Right cardiac atrium (tissue), 5 donors: ENCODE data around the gene SIGLEC1. TPM values are rescaled to one million over a fixed set of nuclear protein-coding genes. Genes with fewer than 3 reads are reported as not detected.

Experiments
- ATAC-seq, 2 donors: fragments of 200-7000 bp; cut with Tn5 transposase; one replicate each; pipeline versions ENCODE4 v1.8.0 to v1.9.1; 2020; ENCODE audit warnings: moderate library complexity in 2 of 2, mild to moderate bottlenecking in 1 of 2
- DNase-seq, 3 donors: peaks; one replicate each; pipeline ENCODE4 v3.0.0-alpha.2; 2020
- H3K27ac ChIP-seq: one replicate; pipeline ENCODE4 v1.5.1; 2013; ENCODE audit warnings: mild to moderate bottlenecking, low read length, control low read depth, moderate library complexity
- H3K27me3 ChIP-seq: one replicate; pipeline ENCODE4 v1.6.1; 2013; ENCODE audit not compliant: control insufficient read depth, insufficient read depth
- H3K4me1 ChIP-seq: one replicate; pipeline ENCODE4 v1.6.1; 2013; ENCODE audit warnings: low read length; ENCODE audit not compliant: control insufficient read depth, insufficient read depth
- H3K4me3 ChIP-seq: one replicate; pipeline ENCODE4 v1.5.1; 2013; ENCODE audit warnings: low read length, control low read depth
- H3K9me3 ChIP-seq: one replicate; pipeline ENCODE4 v1.6.1; 2013; ENCODE audit warnings: low read length; ENCODE audit not compliant: control insufficient read depth
- WGBS: extraction: QIAGEN DNeasy Blood & Tissue Kit; methylation state at CpG from one replicate; pipeline ENCODE4 v1.1.7; 2013; 5-methylcytosine and 5-hydroxymethylcytosine counted together
- intact Hi-C, 4 donors: fragments of 100-400 bp; cut with DNase I; formaldehyde crosslinking; loops; one replicate each; pipeline versions ENCODE4 v1.11.0 to v1.14.0; 2022 to 2023
- polyA plus RNA-seq: library from polyadenylated mRNA; stranded (reverse); fragments of 200-250 nt; gene quantifications from one replicate; pipeline ENCODE4 v1.2.3, GENCODE V29; 2013
- total RNA-seq, 4 donors: library from RNA; stranded (reverse); fragmentation: NEBNext Ultra II Directional; extraction: Animal tissue kit (Norgen Biotek cat#: 25700); gene quantifications; one replicate each; pipeline ENCODE4 v1.2.1, GENCODE V29; 2021
- donor health status: healthy with polysubstance abuse.
- donor health status: DM: no; HTN: yes; CAD: no.
- donor health status: DM: no; HTN: no; CAD: no.
- donor health status: DM: no; HTN: yes; CAD: no; lungs with severe emphysema.
- donor health status: DM: yes; HTN: yes; CAD: no.

SIGLEC1 gene
- total and polyA plus RNA-seq, 5 donors = 4.2 to 12.3 (median 8.5) TPM

GRCh38 chr20:3696745-3697587 lies 15.4 kb downstream of the SIGLEC1 start:
- Histone ChIP-seq H3K4me3 (no peak overlapping the region), H3K27ac (no peak overlapping the region), H3K9me3 (no peaks in the 10 kb centered on the region), H3K27me3 (no peaks in the 10 kb centered on the region), H3K4me1 (no peaks in the 10 kb centered on the region)
- DNase-seq (no peak), ATAC-seq (no peak)
- WGBS = 89% methylated on average over 15 of the region's 15 CpGs
- intact Hi-C loops = no loop called here

DNA sequence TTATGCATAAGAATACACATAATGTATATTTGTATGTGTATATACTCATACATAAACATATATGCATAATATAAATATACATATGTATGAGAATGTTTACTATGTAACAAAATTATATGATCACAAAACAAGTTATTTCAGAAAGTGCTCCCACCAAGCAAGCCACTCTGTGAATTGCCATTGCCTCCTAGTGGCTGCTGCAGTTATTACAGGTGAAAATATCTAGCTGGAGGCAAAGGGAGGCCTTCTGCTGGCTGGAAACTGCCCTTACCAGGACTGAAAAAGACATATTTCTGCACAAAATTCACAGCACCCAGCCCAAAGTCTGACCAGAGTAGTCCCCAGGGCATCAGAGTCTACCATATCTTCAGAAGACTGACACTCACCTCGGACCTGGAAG lies 16.2 kb downstream of the SIGLEC1 start:
- intact Hi-C loops = no loop called here
- H3K27ac ChIP-seq = no peak overlapping the region
- no peaks in the 10 kb centered on the region for H3K4me1 ChIP-seq
- ATAC-seq (no peak), DNase-seq (no peak)
- H3K4me3 ChIP-seq = no peak overlapping the region
- WGBS = 95% methylated on average over 1 of the region's 1 CpG
- H3K27me3 ChIP-seq = no peaks in the 10 kb centered on the region
- no peaks in the 10 kb centered on the region for H3K9me3 ChIP-seq

DNA sequence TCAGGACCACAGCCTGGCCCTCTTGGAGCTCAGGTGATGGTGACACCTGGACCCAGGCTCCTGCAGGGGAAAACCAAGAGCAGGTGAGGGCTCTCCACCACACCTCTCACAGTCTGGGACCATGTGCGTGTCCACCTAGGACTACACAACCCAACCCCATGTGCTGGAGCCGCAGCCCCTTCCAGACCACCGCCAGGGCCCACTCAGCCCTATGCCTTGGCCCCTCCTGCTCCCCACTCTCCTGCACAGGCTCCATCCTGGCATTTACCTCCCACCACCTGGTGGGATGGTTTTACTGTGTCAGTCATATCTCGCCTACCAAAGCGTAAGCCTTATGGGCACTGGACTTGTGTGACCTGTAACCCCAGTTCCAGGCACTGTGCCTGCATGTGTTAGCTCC lies 17.5 kb downstream of the SIGLEC1 start:
- intact Hi-C loops = no loop called here
- H3K4me3 ChIP-seq = no peak overlapping the region
- 96% methylated on average over 5 of the region's 5 CpGs for WGBS
- H3K27ac ChIP-seq = no peak overlapping the region
- ATAC-seq = no peak
- peak in 1 of 3 donors; percentile 38 for DNase-seq
- H3K4me1 ChIP-seq = no peaks in the 10 kb centered on the region
- H3K9me3 ChIP-seq = no peaks in the 10 kb centered on the region
- H3K27me3 ChIP-seq = no peaks in the 10 kb centered on the region

DNA sequence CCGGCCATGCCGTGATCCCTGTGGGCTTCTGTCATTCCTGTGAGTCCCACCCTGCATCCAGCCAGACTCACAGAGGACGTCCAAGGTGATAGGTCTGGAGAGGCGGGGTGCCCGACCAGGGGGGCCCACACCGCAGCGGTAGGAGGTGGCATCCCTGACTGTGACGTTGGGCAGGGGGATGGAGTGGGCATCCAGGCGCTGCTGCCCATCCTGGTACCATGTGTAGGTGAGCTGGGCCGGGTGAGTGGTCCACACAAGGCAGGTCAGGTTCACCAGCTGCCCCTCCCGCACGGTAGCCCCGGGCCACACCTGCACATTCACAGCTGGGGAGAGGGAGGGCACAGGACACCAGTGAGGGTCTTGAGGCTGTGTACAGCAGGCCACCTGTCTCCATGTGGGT lies 19.0 kb downstream of the SIGLEC1 start:
- DNase-seq = peak in 1 of 3 donors; percentile 42

DNA sequence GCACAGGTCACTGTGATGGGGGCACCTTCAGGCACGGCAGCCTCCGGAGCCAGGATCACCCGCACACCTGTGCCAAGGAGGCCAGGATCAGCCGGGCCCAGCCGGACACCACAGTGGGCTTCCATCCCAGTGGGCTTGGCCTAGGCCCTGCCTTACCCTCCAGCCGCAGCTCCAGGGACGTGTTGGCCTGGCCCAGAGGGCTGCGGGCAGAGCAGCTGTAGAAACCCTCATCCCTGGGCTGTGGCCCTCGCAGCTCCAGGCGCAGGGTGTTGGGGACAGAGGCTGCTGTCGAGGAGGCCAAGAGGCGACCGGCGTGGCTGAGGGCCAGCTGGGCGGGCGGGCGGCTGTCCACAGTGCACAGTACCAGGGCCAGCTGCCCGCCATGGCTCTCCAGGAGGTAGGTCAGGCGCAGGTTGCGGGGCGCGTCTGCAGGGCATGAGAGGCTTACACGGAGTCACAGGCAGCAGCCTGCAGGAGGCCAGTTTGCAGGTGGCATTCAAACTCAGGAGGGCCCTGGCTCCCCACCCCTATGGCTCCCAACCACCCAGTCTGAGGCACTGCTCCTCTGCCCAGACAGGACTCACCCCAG lies 19.6 kb downstream of the SIGLEC1 start:
- 89% methylated on average over 23 of the region's 23 CpGs for WGBS
- no peak overlapping the region for H3K4me3 ChIP-seq

More for the DNA sequence above, 19.0 kb downstream of the SIGLEC1 start:
- no peaks in the 10 kb centered on the region for H3K4me1 ChIP-seq
- intact Hi-C loops = no loop called here
- no peak overlapping the region for H3K4me3 ChIP-seq
- 87% methylated on average over 13 of the region's 13 CpGs for WGBS
- H3K27me3 ChIP-seq = no peaks in the 10 kb centered on the region
- ATAC-seq = no peak
- H3K27ac ChIP-seq = no peak overlapping the region
- no peaks in the 10 kb centered on the region for H3K9me3 ChIP-seq

GRCh38 chr20:3691897-3692296 lies 20.5 kb downstream of the SIGLEC1 start:
- Histone ChIP-seq H3K9me3 (no peaks in the 10 kb centered on the region), H3K4me3 (no peak overlapping the region), H3K27me3 (no peaks in the 10 kb centered on the region), H3K27ac (no peak overlapping the region), H3K4me1 (no peaks in the 10 kb centered on the region)
- ATAC-seq = no peak
- 92% methylated on average over 9 of the region's 9 CpGs for WGBS
- no peak for DNase-seq
- intact Hi-C loops = no loop called here

More for the DNA sequence above, 19.6 kb downstream of the SIGLEC1 start:
- H3K27ac ChIP-seq = no peak overlapping the region
- H3K27me3 ChIP-seq = no peaks in the 10 kb centered on the region
- H3K9me3 ChIP-seq = no peaks in the 10 kb centered on the region
- DNase-seq = peak in 1 of 3 donors; percentile 40
- no peak for ATAC-seq
- H3K4me1 ChIP-seq = no peaks in the 10 kb centered on the region
- intact Hi-C loops = no loop called here

- 95% methylated on average over 16 of the region's 16 CpGs for WGBS
- ATAC-seq = no peak
- intact Hi-C loops = no loop called here
Measured at GRCh38 chr20:3691306-3691705, 21.1 kb downstream of the SIGLEC1 start.

DNA sequence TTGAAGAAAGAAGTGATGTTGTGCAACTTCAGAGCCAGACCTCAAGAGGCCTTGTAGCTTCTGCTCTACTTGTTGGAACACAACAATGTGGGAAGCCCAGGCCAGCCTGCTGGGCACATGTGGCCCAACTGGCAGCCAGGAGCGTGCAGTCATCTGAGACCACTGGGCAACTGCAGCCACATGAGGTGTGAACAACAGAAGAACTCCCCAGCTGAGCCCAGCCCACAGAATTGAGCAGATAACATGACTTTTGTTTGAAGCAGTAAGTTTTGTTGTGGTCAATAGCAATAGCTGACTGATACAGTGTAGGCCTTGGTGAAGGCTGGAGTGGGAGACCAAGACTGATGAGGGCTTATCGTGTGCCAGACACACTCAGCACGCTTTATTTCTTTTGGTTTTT lies 22.0 kb downstream of the SIGLEC1 start:
- intact Hi-C loops = no loop called here
- peaks cover 2% of the 10 kb centered on the region for H3K4me1 ChIP-seq
- no peak for DNase-seq
- no peaks in the 10 kb centered on the region for H3K9me3 ChIP-seq
- WGBS = 97% methylated on average over 3 of the region's 3 CpGs
- no peak for ATAC-seq
- no peaks in the 10 kb centered on the region for H3K27me3 ChIP-seq
- H3K4me3 ChIP-seq = no peak overlapping the region
- no peak overlapping the region for H3K27ac ChIP-seq

More at GRCh38 chr20:3691306-3691705, 21.1 kb downstream of the SIGLEC1 start:
- Histone ChIP-seq H3K27ac (no peak overlapping the region), H3K27me3 (no peaks in the 10 kb centered on the region), H3K4me3 (no peak overlapping the region), H3K9me3 (no peaks in the 10 kb centered on the region), H3K4me1 (peaks cover 2% of the 10 kb centered on the region)
- peak in 1 of 3 donors; percentile 35 for DNase-seq

DNA sequence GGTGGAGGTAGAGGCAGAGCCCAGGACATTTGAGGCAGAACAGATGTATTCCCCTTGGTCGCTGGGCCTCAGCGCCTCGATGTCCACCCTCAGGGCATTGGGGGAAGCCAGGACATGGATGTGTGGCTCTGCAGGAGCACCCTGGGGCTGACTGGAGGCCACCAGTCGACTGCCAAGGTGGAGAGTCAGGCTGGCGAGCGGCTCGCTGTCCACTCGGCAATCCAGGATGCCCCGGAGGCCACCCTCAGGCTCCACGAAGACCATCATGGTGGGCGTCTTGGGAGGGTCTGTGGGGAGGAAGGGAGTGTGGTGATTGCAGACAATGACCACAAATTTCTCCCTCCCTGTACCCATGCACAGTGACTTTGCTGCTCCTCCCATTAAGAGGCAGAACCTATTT lies 22.4 kb downstream of the SIGLEC1 start:
- ATAC-seq (no peak), DNase-seq (peak in 1 of 3 donors; percentile 34)

DNA sequence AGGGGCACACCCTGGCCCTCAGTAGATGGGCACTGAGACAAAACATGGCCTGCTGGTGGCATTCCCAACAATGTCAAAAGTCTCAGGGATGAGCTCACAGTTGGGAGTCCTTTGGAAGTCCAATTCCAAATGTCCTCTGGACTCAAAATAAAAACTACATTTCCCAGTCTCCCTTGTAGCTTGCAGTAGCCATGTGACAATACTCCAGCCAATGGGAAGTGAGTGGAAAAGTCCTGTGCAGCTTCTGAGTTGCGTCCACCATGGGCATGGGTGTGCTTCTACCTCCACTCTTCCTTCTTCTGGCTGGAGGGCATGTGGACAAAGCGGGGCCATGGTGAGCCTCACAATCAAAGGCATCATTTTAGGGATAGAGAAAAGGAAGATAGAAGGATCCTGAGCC lies 24.7 kb downstream of the SIGLEC1 start:
- Histone ChIP-seq H3K27me3 (no peaks in the 10 kb centered on the region), H3K27ac (peak overlapping the region; percentile 85), H3K4me1 (peaks cover 2% of the 10 kb centered on the region), H3K4me3 (no peak overlapping the region), H3K9me3 (no peaks in the 10 kb centered on the region)
- ATAC-seq (peak; percentile 77 to 85), DNase-seq (peak in 1 of 3 donors; percentile 47)
- intact Hi-C loops = loop anchor here in 1 of 4 donors (10.0 kb wide), 1 partner anchor 167 kb away; no protein-coding TSS in a partner anchor
- 59% methylated on average over 2 of the region's 2 CpGs for WGBS

More for the DNA sequence above, 22.4 kb downstream of the SIGLEC1 start:
- H3K9me3 ChIP-seq = no peaks in the 10 kb centered on the region
- H3K27me3 ChIP-seq = no peaks in the 10 kb centered on the region
- no peak overlapping the region for H3K4me3 ChIP-seq
- intact Hi-C loops = loop anchor here in 1 of 4 donors (10.0 kb wide), 1 partner anchor 165 kb away; no protein-coding TSS in a partner anchor
- H3K27ac ChIP-seq = no peak overlapping the region
- H3K4me1 ChIP-seq = peaks cover 2% of the 10 kb centered on the region
- 92% methylated on average over 11 of the region's 11 CpGs for WGBS

GRCh38 chr20:3686867-3687321 lies 25.5 kb downstream of the SIGLEC1 start:
- intact Hi-C loops = loop anchor here in 1 of 4 donors (10.0 kb wide), 1 partner anchor 168 kb away; no protein-coding TSS in a partner anchor
- no peak overlapping the region for H3K4me3 ChIP-seq
- ATAC-seq = peak; percentile 85 to 88

More at GRCh38 chr20:3686867-3687321, 25.5 kb downstream of the SIGLEC1 start:
- 31% methylated on average over 9 of the region's 9 CpGs for WGBS
- Histone ChIP-seq H3K9me3 (no peaks in the 10 kb centered on the region), H3K4me1 (peaks cover 2% of the 10 kb centered on the region), H3K27ac (peak overlapping the region; percentile 85), H3K27me3 (no peaks in the 10 kb centered on the region)
- peak; percentile 89 to 94 (median 90) for DNase-seq
